CD4-positive, CD25-positive, alpha-beta regulatory T cell (primary cell): Measurements from ENCODE around the gene STH. TPM values are rescaled to one million over a fixed set of nuclear protein-coding genes. Genes with fewer than 3 reads are reported as not detected.
A peak's percentile ranks its signal among the peaks of the same experiment; 100 is the strongest.
"Not testable (repeated sequence)": the region's sequence is repeated elsewhere in the genome, so short reads cannot be mapped to it uniquely, and the experiment has no call there.

ENCODE experiments used
- ATAC-seq, 2 donors: fragments of 150-1000 bp; cut with Tn5 transposase; one replicate each; pipeline ENCODE4 v1.10.0; 2021; ENCODE audit warnings: low read depth in 2 of 2, moderate number of reproducible peaks in 2 of 2, moderate library complexity in 1 of 2
- DNase-seq, 3 donors: peaks; one replicate each; pipeline versions ENCODE4 v3.0.0 to v3.0.0-alpha.2; 2012 to 2022; ENCODE audit warnings: mixed read lengths in 1 of 3
- H3K27ac ChIP-seq: one replicate; pipeline ENCODE4 v1.7.0; 2013; ENCODE audit warnings: mild to moderate bottlenecking, low read length; ENCODE audit not compliant: insufficient read depth, poor library complexity, severe bottlenecking
- H3K27me3 ChIP-seq: one replicate; pipeline ENCODE4 v1.7.0; 2013; ENCODE audit warnings: low read length; ENCODE audit not compliant: control insufficient read depth, insufficient read depth
- H3K36me3 ChIP-seq: one replicate; pipeline ENCODE4 v1.7.0; 2013; ENCODE audit warnings: mild to moderate bottlenecking, low read length, moderate library complexity; ENCODE audit not compliant: control insufficient read depth, insufficient read depth
- H3K4me1 ChIP-seq: 2 replicates; pipeline ENCODE4 v1.7.0; 2013; ENCODE audit warnings: mild to moderate bottlenecking, low read length; ENCODE audit not compliant: insufficient read depth, control insufficient read depth, poor library complexity, severe bottlenecking
- H3K4me3 ChIP-seq: one replicate; pipeline ENCODE4 v1.7.0; 2013; ENCODE audit warnings: low read depth, mild to moderate bottlenecking, low read length, moderate library complexity
- H3K9me3 ChIP-seq, 2 experiments: 1 replicate in 1 of 2; 2 replicates in 1 of 2; pipeline ENCODE4 v1.7.0; 2013; ENCODE audit warnings: low read length in 2 of 2, mild to moderate bottlenecking in 1 of 2, moderate library complexity in 1 of 2; ENCODE audit not compliant: control insufficient read depth in 2 of 2
- H3K27ac Mint-ChIP-seq, 3 donors: one replicate each; pipeline ENCODE4 v1.8.0; 2020 to 2022; ENCODE audit warnings: mild to moderate bottlenecking in 3 of 3, mixed read lengths in 3 of 3, moderate library complexity in 2 of 3
- H3K27me3 Mint-ChIP-seq: one replicate; pipeline ENCODE4 v1.8.0; 2022; ENCODE audit warnings: mild to moderate bottlenecking, mixed read lengths
- H3K36me3 Mint-ChIP-seq: one replicate; pipeline ENCODE4 v1.8.0; 2020; ENCODE audit warnings: mixed read lengths
- H3K4me1 Mint-ChIP-seq, 4 donors: one replicate each; pipeline ENCODE4 v1.8.0; 2020 to 2022; ENCODE audit warnings: mixed read lengths in 4 of 4, mild to moderate bottlenecking in 1 of 4
- H3K4me3 Mint-ChIP-seq, 4 donors: one replicate each; pipeline ENCODE4 v1.8.0; 2020 to 2022; ENCODE audit warnings: mild to moderate bottlenecking in 4 of 4, mixed read lengths in 4 of 4, moderate library complexity in 3 of 4
- H3K9me3 Mint-ChIP-seq, 7 donors: one replicate each; pipeline ENCODE4 v1.8.0; 2020 to 2022; ENCODE audit warnings: mixed read lengths in 7 of 7, mild to moderate bottlenecking in 3 of 7, moderate library complexity in 2 of 7
- polyA plus RNA-seq, 4 donors: library from polyadenylated mRNA; unstranded; fragments of 300-500 nt; fragmentation: Illumina TruSeq; gene quantifications; one replicate each; pipeline ENCODE4 v1.2.3, GENCODE V29; 2021
- total RNA-seq: library from RNA; stranded (reverse); gene quantifications from one replicate; pipeline ENCODE4 v1.2.3, GENCODE V29; 2022

Gene STH
- total and polyA plus RNA-seq, 5 donors from 2014 or later: not detected

- Histone ChIP-seq H3K27ac (no peak overlapping the region), H3K4me3 (no peak overlapping the region), H3K36me3 (no peaks in the 10 kb centered on the region), H3K9me3 (no peaks in the 10 kb centered on the region), H3K27me3 (peaks cover 5% of the 10 kb centered on the region), H3K4me1 (no peaks in the 10 kb centered on the region)
- H3K36me3 Mint-ChIP-seq: no peaks in the 10 kb centered on the region
- H3K4me3 Mint-ChIP-seq: no peak overlapping the region
- peaks cover 26% of the 10 kb centered on the region for H3K27me3 Mint-ChIP-seq
- H3K9me3 Mint-ChIP-seq: peaks cover 0 to 1% (median 0%) of the 10 kb centered on the region in 7 donors
- H3K27ac Mint-ChIP-seq: no peak overlapping the region
- no peak for ATAC-seq
- no peaks in the 10 kb centered on the region for H3K4me1 Mint-ChIP-seq
- no peak for DNase-seq
These were observed 44.1 kb upstream of the STH start for GRCh38 chr17:45954914-45955313.

GRCh38 chr17:45955326-45955725, 43.7 kb upstream of the STH start:
- DNase-seq (no peak), ATAC-seq (no peak)
- H3K36me3 Mint-ChIP-seq: no peaks in the 10 kb centered on the region
- Histone ChIP-seq H3K9me3 (no peaks in the 10 kb centered on the region), H3K4me1 (no peaks in the 10 kb centered on the region), H3K36me3 (no peaks in the 10 kb centered on the region), H3K27me3 (peaks cover 3% of the 10 kb centered on the region), H3K27ac (no peak overlapping the region), H3K4me3 (no peak overlapping the region)
- no peak overlapping the region for H3K27ac Mint-ChIP-seq
- H3K27me3 Mint-ChIP-seq: peaks cover 22% of the 10 kb centered on the region
- H3K9me3 Mint-ChIP-seq: peaks cover 0 to 1% (median 0%) of the 10 kb centered on the region in 7 donors
- H3K4me3 Mint-ChIP-seq: no peak overlapping the region
- H3K4me1 Mint-ChIP-seq: no peaks in the 10 kb centered on the region

DNA sequence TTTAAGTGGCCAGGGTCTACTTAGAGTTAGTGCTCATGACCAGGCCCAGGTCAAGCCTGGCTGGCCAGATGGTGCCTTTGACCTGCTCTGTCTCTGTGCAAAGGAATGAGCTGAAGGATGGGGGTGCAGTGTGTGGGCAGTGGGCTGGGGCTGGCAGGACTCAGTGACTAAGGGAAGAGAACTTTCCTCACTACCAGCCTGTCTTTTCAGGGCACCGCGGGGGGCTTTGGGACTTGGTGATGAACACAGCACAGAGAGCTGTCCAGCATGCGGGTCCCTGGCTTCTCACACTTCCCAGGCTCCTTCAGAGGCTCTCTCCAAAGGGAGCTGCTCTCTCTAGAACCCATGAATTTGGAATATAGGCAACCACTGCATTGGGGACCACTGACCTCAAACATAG, 43.0 kb upstream of the STH start:
- Mint-ChIP-seq H3K9me3 (peaks cover 0 to 1% (median 0%) of the 10 kb centered on the region in 7 donors), H3K27ac (no peak overlapping the region), H3K27me3 (peaks cover 17% of the 10 kb centered on the region), H3K4me3 (no peak overlapping the region), H3K4me1 (no peaks in the 10 kb centered on the region), H3K36me3 (no peaks in the 10 kb centered on the region)
- Histone ChIP-seq H3K27me3 (peaks cover 3% of the 10 kb centered on the region), H3K9me3 (no peaks in the 10 kb centered on the region), H3K27ac (no peak overlapping the region), H3K4me3 (no peak overlapping the region), H3K36me3 (no peaks in the 10 kb centered on the region), H3K4me1 (no peaks in the 10 kb centered on the region)
- ATAC-seq (no peak), DNase-seq (no peak)

- H3K4me1 Mint-ChIP-seq, H3K36me3 ChIP-seq, H3K9me3 ChIP-seq, H3K27ac ChIP-seq, H3K4me3 ChIP-seq, H3K4me1 ChIP-seq, H3K9me3 Mint-ChIP-seq, DNase-seq, H3K36me3 Mint-ChIP-seq, H3K4me3 Mint-ChIP-seq, H3K27ac Mint-ChIP-seq, H3K27me3 ChIP-seq, ATAC-seq: not testable (repeated sequence)
- H3K27me3 Mint-ChIP-seq: peaks cover 17% of the 10 kb centered on the region
These were observed 42.3 kb upstream of the STH start for GRCh38 chr17:45956746-45957145.

DNA sequence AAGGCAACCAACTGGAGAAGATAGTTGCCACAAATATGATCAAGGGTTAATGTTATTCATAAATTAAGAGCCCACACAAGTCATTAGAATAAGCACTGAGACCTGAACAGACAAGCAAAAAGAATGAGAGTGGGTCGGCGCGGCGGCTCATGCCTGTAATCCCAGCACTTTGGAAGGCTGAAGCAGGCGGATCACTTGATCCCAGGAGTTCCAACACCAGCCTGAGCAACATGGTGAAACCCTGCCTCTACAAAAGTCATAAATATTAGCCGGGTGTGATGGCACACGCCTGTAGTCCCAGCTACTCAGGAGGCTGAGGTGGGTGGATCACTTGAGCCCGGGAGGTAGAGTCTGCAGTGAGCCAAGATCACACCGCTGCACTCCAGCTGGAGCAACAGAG, 40.7 kb upstream of the STH start:
- H3K4me3 Mint-ChIP-seq: peak overlapping the region in 1 of 4 donors; percentile 13
- DNase-seq (no peak), ATAC-seq (no peak)
- no peak overlapping the region for H3K27ac Mint-ChIP-seq
- H3K27ac ChIP-seq: no peak overlapping the region
- H3K36me3 Mint-ChIP-seq: no peaks in the 10 kb centered on the region
- no peaks in the 10 kb centered on the region for H3K4me1 Mint-ChIP-seq
- H3K36me3 ChIP-seq: no peaks in the 10 kb centered on the region
- H3K4me1 ChIP-seq: no peaks in the 10 kb centered on the region
- no peaks in the 10 kb centered on the region for H3K9me3 ChIP-seq
- H3K27me3 ChIP-seq: no peaks in the 10 kb centered on the region
- no peaks in the 10 kb centered on the region for H3K9me3 Mint-ChIP-seq
- H3K27me3 Mint-ChIP-seq: peaks cover 13% of the 10 kb centered on the region
- no peak overlapping the region for H3K4me3 ChIP-seq

DNA sequence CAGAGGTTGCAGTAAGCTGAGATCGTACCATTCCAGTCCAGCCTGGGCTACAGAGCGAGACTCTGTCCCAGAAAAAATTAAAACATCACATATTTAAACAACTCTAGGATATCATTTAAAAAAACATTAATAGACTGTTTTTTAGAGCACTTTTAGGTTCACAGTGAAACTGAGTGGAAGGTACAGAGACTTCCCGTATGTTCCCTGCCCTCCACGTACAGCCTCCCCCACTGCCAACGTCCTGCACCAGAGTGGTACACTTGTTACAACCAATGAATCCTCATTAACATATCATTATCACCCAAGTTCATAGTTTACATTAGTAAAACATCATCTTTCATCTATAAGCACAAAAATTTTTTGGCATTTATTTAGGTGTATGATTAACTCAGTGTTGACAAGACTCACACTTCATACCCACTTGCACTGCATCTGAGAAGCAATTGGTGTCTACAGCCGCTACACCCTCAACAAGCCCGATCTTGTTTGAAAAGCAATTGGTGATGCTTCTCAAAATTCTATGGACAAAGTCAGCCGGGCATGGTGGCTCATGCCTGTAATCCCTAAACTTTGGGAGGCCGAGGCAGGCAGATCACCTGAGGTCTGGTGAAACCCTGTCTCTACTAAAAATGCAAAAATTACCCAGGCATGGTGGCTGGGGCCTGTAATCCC, 39.9 kb upstream of the STH start:
- Histone ChIP-seq H3K9me3 (no peaks in the 10 kb centered on the region), H3K27me3 (no peaks in the 10 kb centered on the region), H3K36me3 (no peaks in the 10 kb centered on the region), H3K4me3 (no peak overlapping the region), H3K27ac (no peak overlapping the region), H3K4me1 (no peaks in the 10 kb centered on the region)
- Mint-ChIP-seq H3K27ac (no peak overlapping the region), H3K4me1 (no peaks in the 10 kb centered on the region), H3K36me3 (no peaks in the 10 kb centered on the region), H3K9me3 (no peaks in the 10 kb centered on the region), H3K4me3 (no peak overlapping the region), H3K27me3 (peaks cover 19% of the 10 kb centered on the region)
- DNase-seq (no peak), ATAC-seq (no peak)

- H3K4me3 ChIP-seq: no peak overlapping the region
- H3K27ac ChIP-seq: no peak overlapping the region
- peaks cover 15% of the 10 kb centered on the region for H3K27me3 Mint-ChIP-seq
- H3K27me3 ChIP-seq: no peaks in the 10 kb centered on the region
- no peaks in the 10 kb centered on the region for H3K9me3 ChIP-seq
- ATAC-seq: no peak
- H3K36me3 ChIP-seq: no peaks in the 10 kb centered on the region
- no peaks in the 10 kb centered on the region for H3K36me3 Mint-ChIP-seq
- no peaks in the 10 kb centered on the region for H3K4me1 Mint-ChIP-seq
- no peak overlapping the region for H3K27ac Mint-ChIP-seq
- no peaks in the 10 kb centered on the region for H3K9me3 Mint-ChIP-seq
- no peak overlapping the region for H3K4me3 Mint-ChIP-seq
- no peak for DNase-seq
- H3K4me1 ChIP-seq: no peaks in the 10 kb centered on the region
These were observed 38.7 kb upstream of the STH start for GRCh38 chr17:45960311-45960710.

GRCh38 chr17:45961206-45961605, 37.8 kb upstream of the STH start:
- H3K36me3 Mint-ChIP-seq: no peaks in the 10 kb centered on the region
- no peak for ATAC-seq
- no peak overlapping the region for H3K4me3 Mint-ChIP-seq
- no peaks in the 10 kb centered on the region for H3K4me1 ChIP-seq
- H3K9me3 ChIP-seq: no peaks in the 10 kb centered on the region
- no peaks in the 10 kb centered on the region for H3K4me1 Mint-ChIP-seq
- H3K36me3 ChIP-seq: no peaks in the 10 kb centered on the region
- no peak overlapping the region for H3K4me3 ChIP-seq
- H3K9me3 Mint-ChIP-seq: no peaks in the 10 kb centered on the region
- no peak for DNase-seq
- H3K27me3 ChIP-seq: no peaks in the 10 kb centered on the region
- no peak overlapping the region for H3K27ac Mint-ChIP-seq
- H3K27ac ChIP-seq: no peak overlapping the region
- H3K27me3 Mint-ChIP-seq: peaks cover 21% of the 10 kb centered on the region
